DMS53 (cell line): ENCODE measurements around the gene PDZRN3.

Experiments used
- DNase-seq: peaks from one replicate; lab custom pipeline; 2025; lab: John Stamatoyannopoulos, UW

PDZRN3 gene

GRCh38 chr3:73556520-73557372 is 68.0 kb downstream of the PDZRN3 start:
- DNase-seq, result no peak

- no peak for DNase-seq
Measured at GRCh38 chr3:73555076-73555475, 69.7 kb downstream of the PDZRN3 start.

GRCh38 chr3:73552700-73553099 is 72.0 kb downstream of the PDZRN3 start:
- DNase-seq, result peak; percentile 75

DNA sequence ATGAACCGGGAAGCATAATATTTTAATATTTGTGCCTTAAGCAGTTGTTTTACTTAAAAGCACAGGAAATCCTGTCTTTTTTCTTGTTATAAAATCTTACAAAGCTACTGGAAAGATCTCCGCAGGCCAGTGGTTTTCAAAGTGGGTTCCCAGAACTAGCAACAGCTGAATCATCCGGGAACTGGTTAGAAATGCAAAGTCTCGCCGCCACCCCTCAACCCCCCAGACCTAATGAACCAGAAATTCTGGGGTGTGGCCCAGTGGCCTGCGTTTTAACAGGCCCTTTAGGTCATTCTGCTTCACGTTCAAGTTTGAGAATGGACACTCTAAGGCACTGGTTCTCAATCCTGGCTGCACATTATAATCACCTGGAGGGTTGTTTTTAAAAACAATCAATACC is 74.7 kb downstream of the PDZRN3 start:
- no peak for DNase-seq

- peak; percentile 42 for DNase-seq
Measured at GRCh38 chr3:73549051-73549600, 75.6 kb downstream of the PDZRN3 start.

DNA sequence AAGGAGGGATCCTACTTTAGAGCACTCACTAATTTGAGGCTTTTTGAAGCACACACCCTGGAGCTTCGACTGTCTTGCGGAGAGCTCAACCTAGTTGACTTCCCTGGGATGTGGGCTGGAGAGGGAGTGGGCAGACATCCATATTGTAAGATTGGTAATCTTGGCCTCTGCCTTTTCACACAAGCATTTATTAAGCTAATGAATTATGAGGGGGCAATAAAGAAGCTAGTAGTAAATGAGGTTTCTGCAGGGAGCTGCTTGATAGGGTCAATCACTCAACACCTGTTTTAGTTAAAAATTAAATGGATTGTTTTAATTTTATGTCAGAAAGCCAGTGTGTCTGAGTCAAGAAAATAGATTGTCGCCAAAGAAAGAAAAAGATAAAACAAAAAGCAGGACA is 76.3 kb downstream of the PDZRN3 start:
- DNase-seq, result no peak

GRCh38 chr3:73547427-73548248 is 77.1 kb downstream of the PDZRN3 start:
- peak; percentile 36 for DNase-seq

DNA sequence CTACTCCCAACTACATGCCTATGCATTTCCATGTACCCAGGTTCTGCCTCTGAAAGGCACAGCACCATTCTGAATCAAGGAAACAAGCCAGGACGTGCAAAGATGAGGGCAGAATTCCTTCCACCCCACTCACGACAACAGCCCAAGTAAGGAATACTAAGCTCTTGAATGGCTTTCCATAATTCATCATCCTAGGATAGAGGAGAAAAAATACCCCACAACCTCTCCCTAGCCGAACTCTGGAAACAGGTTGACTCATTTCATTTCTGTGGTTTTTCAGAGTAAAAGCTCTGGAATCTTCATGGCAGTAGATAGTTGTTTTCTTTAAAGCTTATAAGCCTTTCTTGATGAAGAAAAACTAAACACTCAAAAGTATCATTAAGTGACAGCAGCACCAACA is 77.8 kb downstream of the PDZRN3 start:
- no peak for DNase-seq

GRCh38 chr3:73543412-73543811 is 81.3 kb downstream of the PDZRN3 start:
- no peak for DNase-seq

DNA sequence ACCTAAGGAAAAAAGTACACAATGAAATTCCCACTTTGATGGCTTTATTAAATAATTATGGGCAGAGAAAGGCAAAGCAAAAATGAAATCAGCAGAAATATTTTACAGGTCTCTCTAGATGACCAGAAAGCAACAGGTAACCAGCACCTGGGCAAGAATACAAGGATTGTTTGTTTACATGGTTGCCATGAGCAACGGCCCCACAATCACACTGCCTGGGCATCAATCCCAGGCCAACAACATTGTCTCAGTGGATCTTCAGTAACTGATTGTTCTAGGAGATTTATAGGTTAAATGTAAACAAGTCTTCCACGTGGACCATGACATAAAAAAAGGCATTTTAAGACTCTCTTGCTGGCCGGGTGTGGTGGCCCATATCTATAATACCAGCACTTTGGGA is 82.6 kb downstream of the PDZRN3 start:
- peak; percentile 85 for DNase-seq

DNA sequence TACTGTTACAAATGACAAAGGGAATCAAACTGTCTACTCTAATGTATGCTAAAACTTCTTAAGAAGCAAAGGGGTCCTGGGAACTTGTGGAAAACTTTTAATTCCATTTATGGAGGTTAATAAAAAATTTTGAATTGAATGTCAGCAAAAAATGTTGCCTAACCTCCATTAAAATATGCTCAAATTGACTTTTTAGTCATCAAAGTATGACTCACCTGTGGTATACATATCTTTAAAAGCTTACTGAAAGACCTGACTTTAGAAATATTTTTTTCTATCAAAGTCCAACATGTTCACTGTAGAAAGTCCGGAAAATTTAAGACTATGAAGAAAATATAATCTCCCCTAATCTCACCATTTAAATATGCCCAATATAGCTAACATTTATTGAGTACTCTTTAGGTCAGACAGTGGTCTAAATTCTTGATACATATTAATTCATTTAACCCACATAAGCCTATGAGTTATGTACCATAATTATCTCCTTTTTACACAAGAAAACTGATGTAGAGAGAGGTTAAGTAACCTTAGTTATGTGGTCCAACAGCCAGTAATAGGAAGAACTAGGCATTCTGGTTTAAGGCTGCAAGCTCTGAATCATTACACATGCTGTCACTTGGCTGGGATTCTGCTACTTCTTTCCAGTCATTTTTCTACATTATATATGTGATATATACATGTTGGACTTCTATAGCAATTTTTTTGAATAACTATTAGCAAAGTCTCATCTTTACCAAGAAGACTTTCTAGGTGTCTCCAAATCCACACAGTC is 83.6 kb downstream of the PDZRN3 start:
- DNase-seq, result peak; percentile 2

- DNase-seq, result no peak
Measured at GRCh38 chr3:73538486-73538885, 86.3 kb downstream of the PDZRN3 start.

DNA sequence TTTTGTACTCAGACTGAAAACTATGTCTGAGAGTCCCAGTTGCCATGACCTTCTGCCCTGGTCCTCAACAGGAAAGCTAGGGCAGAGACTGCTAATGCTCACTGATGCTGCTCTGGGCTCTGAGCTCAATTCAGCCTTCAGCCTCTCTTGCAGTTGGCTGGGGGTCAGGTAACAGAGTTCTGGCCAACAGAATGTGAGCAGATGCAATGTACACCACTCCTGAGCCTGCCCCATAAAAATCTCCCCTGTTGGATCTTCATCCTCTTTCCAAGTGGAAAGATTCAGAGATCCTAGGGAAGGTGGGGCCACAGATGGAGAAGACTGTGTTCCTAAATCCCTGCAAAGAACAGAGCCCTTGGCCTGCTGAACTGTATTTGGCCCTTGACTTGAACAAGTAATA is 87.8 kb downstream of the PDZRN3 start:
- DNase-seq, result peak; percentile 5

DNA sequence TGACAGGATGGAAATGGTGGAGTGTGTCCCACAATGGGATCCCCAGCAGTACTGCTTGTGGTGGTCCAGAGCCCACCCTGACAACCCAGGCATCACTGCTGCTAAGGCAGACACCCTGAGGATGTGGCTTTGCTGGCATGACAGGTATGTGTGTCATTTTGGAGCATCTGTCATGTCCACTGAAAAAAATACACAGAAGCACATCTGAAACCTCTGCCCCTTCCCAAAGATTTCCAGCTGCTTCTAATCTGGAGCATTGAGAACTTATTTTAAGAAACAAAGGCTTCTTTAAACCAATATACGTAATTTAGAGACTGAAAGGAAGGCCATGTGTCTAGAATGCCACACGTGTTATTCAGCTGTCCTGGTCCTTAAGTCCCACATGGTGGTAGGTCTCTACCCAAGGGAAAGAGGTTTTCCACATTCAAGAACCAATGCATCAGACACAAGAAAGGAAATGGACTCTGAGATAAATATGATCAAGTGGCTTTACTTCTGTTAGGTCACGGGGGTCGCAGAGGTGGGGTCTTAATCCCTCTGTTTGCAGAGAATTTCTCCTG is 88.3 kb downstream of the PDZRN3 start:
- DNase-seq, result no peak

- DNase-seq, result no peak
Measured at GRCh38 chr3:73535931-73536330, 88.8 kb downstream of the PDZRN3 start.

- no peak for DNase-seq
Measured at GRCh38 chr3:73535137-73535536, 89.6 kb downstream of the PDZRN3 start.

DNA sequence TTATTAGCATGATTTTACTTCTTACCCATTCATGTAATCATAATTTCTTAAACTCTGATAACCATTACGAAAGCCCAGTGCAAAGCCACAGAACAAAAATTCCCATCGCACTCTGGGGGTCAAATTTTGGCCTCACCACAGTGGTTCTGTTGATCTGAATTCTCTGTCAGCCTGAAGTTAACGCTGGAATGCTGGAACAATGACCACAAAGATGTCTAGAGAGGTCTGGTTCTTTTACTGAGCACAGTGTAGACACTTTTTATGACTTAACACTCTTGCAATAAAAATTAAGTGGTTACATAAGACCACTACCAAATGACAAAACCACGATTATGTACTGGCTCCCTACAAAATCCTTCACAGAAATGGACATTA is 94.7 kb downstream of the PDZRN3 start:
- DNase-seq, result no peak

DNA sequence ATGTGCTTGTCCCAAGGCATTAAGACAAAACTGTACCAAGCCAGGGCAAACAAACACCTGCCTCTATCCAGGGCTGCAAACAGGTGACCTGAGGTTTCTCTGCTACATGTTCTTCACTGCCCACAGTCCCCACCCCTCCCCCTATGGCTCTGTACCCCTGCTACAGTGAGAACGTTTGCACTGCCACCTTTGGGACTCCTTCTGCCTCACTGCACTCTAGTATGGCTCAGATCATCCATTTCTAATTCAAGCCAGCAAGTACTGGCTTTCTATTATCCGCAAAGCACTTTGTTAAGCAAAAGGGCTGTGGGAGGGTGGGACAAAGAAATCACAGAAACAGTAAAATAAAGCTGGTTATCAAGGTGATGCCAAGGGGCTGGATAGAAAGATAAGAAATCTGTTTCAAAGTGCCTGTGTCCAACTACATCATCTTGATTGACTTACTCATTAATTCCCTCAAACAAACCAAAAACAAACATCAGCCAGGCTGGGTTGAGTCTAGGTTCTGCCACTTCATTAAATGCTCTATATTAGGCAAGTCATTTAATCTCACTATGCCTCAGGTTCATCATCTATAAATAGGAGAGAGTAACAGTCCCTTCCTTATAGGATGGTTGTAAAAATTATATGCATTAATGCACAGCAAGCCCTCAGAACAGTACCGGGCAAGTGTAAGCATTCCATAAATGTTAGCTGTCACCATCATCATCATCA is 95.3 kb downstream of the PDZRN3 start:
- DNase-seq, result no peak

GRCh38 chr3:73525591-73525990 is 99.2 kb downstream of the PDZRN3 start:
- DNase-seq, result no peak

GRCh38 chr3:73523661-73524060 is 101.1 kb downstream of the PDZRN3 start:
- no peak for DNase-seq

DNA sequence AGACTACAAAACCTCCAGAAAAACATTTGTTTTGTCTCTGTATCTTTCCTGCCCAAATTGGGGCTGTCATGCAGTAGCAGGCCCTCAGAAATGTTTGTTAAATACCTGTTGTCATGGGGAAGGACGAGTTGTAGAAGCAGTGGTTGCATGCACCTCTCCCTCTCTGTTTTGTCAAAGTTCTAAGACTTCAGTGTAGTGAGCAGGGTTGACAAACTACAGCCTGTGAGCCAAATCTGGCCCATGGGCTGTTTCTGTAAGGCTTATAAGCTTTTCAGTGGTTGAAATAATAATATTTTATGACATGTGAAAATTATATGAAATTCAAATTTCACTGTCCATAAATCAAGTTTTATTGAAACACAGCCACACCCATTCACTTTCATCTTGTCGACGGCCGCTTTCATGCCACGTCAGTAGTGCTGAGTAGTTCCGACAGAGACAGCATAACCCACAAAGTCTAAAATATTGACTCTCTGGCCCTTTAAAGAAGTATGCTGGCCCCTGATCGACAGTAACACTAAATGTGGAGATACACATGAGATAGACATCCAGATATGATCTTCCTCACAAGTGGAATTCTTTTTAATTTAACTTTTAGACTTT is 102.9 kb downstream of the PDZRN3 start:
- DNase-seq, result no peak
